Germinal center (tissue), 1 donor: ENCODE results near the gene SGO2.
"Not testable (repeated sequence)": the region's sequence is repeated elsewhere in the genome, so short reads cannot be mapped to it uniquely, and the experiment has no call there.

Experiments
- DNase-seq: peaks from one replicate; pipeline ENCODE4 v3.0.0; 2012; ENCODE audit warnings: mixed read lengths, low spot score

SGO2 gene

DNA sequence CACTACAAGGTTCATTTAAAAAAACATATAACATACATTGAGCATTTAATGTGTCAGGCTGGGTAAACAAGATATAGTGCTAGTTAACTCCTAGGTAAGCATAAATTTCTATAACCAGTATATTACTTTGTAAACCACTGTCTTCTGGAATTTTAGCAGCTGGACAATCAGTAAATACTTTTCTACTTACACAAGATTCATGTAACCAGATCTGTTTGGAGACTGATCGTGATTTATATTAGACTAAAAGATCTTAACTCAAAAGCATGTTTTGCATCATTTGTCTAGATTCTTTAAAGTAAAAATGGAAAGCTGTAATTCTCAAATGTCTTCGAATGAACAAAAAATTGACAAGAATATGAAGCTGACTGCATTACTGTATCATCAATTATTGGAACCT, 941 bp upstream of the SGO2 start:
- no peak for DNase-seq

DNA sequence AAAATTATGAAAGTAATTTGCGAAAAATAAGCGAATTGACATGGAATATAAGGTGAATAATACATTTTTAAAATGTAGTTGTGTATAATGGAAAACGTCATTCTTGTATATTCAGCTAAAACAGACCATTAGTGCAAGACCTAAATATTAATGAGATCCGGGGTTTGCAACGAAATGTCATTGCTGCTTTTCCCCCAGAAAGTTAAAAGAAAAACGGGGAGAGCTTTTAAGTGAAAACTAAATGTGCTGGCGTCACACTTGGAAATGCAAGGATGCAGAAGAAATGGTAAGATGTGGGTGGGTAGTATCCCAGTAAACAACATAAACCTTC, 491 bp upstream of the SGO2 start:
- DNase-seq, result no peak

DNA sequence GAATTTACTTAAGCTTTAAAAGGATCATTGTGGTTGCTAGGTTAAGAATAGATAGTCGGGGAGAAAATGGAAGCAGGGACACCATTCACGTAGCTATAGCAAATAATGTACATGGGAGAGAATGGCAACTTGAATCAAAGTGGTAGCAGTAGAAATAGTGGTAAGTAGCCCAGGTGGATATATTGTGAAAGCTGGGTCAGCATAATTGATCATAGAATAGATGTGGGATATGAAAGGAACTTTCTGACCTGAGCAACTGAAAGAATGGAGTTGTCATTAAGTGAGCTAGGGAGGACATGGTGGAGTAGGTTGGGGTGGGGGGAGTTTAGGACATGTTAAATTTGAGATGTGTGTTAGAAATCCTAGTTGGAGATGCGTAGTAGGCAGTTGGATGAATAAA, 2.2 kb downstream of the SGO2 start:
- no peak for DNase-seq

DNA sequence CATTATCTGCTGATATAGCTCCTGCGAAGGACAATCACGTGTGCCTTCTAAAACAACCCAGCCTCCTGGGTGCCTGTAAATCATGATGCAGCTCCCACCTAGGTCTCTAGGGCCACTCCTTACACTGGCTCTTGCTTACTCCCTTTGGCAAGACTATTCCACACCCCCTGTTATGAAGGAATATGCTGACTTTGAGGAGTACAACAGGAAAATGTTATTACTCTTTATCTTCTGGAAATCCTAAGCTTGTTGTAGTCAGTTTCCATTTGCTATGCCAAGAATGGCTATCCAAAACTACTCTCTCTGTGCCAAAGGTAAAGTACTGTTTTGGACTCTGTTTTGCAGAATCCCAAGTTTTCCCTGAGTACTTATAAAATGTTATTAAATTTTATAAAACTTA, 7.7 kb downstream of the SGO2 start:
- DNase-seq, result no peak

DNA sequence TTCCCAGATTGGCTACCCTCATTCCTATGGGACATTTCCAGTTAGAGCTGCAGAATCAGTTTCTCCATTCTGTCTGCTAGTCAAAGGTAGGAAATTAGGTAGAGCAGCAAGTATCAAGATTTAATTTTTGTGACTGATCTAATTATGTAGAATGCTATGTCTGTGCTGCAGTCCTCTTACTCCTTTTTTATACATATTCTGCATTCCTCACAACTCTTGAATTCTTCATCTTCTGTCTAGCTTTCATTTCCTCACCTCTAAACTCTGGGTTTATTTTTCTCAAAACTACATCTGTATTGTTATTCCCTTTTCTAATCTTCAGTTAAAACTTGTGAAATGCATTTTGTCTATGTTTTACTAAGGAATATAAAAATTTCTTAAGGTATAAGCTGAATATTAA, 8.6 kb downstream of the SGO2 start:
- DNase-seq, result no peak

DNA sequence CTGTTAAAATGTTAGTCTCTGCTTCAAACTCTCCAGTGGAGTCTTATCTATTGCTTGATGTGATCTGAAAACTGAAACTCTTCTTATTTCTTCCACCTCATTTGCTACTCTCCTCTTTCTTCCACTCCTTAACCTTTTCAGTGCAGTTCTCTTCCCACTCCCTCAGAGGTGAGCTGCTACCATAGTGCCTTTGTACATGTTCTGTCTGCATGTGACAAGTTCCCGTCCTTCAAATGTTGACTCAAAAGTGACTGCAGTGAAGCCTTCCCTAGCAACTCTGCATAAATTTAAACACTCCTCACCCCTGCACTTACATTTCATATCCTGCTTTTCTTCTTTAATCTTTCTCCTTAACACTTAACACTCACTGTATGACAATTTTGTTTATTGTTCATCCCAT, 12.1 kb downstream of the SGO2 start:
- no peak for DNase-seq

DNA sequence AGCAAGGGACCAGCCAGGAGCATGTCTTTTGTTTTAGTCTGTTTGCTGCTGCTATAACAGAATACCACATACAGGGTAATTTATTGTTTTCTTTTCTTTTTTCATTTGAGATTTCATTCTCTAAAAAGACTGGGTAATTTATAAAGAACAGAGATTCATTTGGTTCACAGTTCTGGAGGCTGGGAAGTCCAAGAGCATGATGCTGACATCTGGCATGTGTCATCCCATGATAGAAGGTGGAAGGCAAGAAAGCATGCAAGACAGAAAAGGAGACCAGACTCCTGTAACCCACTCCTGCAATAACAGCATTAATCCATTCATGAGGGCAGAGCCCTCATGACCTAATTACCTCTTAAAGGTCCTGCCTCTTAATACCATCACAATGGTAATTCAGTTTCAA, 14.8 kb downstream of the SGO2 start:
- no peak for DNase-seq

DNA sequence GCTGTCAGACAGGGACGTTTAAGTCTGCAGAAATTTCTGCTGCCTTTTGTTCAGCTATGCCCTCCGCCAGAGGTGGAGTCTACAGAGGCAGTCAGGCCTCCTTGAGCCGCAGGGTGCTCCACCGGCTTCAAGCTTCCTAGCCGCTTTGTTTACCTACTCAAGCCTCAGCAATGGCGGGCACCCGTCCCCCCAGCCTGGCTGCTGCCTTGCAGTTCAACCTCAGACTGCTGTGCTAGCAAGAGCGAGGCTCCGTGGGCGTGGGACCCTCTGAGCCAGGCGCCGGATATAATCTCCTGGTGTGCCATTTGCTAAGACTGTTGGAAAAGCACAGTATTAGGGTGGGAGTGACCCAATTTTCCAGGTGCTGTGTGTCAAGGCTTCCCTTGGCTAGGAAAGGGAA, 40.6 kb downstream of the SGO2 start:
- not testable (repeated sequence) for DNase-seq

DNA sequence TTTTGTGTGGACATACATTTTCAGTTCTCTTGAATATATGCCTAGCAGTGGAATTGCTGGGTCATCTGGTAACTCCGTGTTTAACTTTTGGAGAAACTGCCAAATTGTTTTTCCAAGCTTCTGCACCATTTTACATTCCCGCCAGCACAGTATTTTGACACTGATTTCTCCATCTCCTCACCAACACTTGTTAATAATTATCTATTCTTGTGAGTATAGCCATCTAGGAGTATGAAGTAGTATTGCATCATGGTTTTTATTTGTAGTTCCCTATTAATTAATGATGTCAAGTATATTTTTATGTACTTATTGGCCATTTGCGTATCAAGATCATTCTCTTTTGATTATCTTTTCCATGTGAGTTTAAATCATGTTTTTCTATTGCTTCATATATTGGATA, 41.9 kb downstream of the SGO2 start:
- no peak for DNase-seq

DNA sequence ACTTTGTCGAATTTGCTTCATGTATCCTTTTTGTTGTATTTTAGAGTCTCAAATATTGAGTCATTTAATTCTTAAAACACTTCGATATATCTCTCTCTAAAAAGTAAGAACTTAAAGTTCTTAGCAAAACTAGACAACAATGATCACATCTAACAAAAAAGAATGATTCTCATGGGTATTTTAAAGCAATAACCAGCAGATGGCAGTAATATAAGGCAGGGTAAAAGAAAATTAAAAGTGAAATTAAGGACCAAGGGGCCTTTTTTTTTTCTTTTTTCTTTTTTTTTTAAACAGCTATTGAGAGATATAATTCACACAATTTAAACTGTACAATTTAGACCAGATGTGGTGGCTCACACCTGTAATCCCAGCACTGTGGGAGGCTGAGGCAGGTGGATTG, 50.0 kb downstream of the SGO2 start:
- DNase-seq, result peak; percentile 11

DNA sequence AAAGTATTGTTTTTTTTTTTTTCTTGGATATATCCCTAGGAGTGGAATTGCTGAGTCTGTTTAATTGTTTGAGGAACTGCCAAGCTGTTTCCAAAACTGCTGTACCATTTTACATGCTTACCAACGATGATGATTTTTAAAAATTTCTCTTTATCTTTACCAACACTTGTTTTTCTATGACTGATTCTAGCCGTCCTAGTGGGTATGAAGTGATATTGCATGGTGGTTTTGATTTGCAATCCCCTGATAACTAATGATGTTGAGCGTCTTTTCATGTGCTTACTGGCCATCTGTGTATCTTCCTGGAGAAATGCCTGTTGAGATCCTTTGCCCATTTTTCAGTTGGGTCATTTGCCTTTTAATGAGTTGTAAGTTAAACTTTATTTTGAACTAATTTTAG, 51.0 kb downstream of the SGO2 start:
- no peak for DNase-seq

DNA sequence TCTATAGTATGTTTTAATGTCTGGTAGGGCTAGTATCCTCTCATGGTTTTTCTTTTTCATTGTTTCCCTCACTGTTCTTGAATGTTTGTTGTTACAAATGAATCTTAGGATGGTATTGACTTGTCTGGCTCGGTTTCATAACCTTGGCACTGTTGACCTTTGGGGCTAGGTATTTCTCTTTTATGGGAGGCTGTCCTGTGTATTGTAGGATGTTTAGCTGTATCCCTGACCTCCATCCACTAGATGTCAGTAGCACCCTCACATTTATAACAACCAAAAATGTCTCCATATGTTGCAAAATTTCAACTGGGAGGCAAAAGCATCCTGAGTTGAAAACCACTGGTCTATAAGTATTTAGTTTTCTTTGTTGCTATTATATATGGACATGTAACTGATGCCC, 52.8 kb downstream of the SGO2 start:
- no peak for DNase-seq

DNA sequence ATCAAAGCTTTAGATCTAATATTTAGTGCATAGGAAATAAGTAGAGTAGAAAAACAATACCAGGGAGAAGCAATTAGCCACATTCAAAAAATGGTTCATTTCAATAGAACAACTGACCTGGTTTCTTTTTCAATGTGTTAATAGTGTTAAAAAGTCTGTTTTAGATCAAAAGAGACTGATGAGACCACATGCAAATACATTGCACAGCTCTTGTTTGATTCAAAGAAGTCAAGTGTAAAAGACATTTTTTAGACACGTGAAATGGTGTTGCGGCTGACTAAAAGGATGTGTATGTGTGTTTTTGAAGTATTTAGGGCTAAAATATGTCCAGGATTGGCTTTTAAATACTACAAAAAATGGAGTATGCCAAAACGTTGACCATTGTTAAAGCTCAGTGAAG, 58.6 kb downstream of the SGO2 start:
- DNase-seq, result no peak

DNA sequence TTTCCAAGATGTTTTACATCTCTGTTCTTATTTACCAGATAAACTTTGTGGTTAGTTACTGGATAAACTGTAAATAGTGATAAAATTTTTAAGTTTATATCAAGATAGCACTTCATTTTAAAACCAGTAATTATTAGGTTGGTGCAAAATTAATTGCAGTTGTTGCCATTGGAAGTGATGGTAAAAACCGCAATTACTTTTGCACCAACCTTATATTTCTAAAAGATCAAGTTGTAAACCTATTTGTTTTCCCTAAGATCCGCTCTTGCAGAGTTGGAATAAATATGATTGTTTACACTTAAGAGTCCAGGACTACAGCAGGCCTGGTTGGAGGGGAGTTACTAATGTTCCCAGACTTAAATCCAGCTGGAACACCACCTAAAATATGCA, 59.3 kb downstream of the SGO2 start:
- DNase-seq, result no peak

DNA sequence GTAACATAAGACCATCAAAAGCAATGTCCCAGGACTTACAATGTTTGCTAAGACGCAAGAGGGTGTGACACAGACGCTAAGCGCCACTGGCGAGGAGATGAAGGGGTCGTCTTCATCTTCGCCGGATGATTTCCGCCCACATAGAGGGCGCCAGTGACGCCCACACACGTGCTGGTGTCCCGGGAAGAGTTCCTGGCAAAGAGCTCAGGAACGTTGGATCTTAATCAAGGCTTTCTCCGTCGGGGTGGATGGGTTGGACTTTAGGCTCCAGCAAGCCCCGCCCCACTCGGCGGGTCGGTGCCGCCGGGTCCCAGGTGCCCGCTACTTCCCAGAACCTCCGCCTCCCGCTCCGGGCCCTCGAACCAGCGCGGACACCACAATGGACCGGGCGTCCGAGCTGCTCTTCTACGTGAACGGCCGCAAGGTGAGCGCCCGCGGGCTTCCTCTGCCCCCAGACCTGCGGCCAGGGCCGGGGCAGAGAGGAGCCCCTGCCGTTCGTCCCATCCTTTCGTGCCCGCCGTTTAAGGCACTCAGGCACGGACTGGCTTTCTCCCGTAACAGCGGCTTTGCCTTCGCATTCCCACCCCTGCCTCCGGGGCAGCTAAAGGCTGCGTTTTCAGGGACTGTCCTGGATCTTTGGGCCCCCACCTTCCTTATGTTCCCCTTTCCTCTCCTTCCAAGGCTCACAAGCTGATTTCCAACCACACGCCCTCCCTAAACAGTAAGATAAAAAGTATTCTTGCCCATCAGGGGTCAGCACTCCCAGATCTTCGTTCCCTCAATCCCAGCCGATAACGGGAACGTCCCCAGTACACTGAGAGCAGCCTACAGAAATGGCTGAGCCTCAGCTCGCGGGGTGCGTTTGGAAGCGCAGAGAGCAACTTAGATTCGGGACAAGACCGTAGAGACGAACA, 60.0 kb downstream of the SGO2 start, which contains the start of gene AOX1:
TSS of gene AOX1 (plus strand) at position 285 of the 914 bp plus-strand sequence. CDS start at position 380, 95 bp downstream.
- DNase-seq, result peak; percentile 38

DNA sequence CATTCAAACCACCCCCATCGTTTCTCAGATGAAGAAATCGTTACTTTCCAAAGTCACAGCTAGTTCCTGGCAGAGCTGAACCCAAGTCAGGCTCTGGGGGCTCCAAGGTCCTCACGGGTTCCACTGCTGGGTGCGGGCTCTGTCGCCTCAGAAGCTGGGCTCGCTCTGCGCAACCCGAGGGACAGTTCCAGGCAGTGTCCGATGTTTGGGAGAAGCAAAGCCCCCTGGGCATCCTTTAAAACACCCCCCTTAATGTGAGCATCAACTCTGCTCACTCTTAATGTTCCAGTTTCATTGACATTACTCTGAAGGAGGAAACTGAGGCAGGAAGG, 60.6 kb downstream of the SGO2 start:
- peak; percentile 2 for DNase-seq

DNA sequence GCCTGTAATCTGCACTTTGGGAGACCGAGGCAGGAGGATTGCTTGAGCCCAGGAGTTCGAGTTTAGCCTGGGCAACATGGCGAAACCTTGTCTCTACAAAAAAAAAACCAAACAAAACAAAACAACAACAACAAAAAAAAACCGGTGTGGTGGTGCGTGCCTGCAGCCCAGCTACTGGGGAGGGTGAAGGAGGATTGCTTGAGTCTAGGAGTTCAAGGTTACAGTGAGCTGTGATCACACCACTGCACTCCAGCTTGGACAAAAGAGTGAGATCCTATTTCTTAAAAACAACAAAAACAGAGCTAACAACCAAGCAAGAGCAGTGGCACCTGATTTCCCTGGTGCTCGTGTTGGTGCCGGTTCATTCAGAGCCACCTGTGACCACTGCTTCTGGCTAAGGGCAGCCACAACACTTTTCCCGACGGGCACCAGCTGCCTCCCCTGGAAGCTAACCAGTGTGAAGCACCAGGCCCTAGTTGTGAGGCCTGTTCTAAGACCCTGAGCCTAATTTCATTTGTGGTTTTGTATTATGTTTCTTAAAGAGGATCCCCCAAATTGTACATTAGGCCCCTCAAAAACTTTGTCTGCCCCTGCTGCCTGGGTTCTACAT, 61.1 kb downstream of the SGO2 start:
- DNase-seq, result no peak

DNA sequence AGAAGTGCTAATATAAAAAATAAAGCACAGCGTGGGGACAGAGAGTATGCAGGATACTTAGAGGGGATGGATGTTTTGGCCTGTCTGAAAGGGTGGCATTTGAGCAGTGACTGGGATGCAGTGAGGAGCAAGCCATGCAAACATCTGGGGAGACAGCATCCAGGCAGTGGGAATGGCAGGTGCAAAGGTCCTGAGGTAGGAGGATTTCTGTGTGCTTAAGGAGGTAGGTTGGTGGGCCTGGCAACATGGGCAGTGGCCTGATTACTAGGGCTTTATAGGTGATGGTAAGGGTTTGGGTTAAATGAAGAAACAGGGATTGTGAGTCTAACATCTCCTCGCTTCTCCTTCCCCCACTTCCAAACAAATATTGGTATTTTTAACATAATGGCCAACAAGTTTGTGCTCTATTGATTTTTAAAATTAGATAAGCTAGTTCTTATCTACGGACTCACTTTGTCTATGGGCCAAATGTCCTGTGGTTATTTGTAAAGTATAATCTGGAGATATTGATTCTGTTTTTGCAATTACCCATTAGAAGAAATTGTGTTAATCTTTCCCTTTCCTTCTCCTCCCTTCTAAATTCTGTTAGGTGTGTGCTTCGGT, 62.2 kb downstream of the SGO2 start:
- DNase-seq, result no peak

DNA sequence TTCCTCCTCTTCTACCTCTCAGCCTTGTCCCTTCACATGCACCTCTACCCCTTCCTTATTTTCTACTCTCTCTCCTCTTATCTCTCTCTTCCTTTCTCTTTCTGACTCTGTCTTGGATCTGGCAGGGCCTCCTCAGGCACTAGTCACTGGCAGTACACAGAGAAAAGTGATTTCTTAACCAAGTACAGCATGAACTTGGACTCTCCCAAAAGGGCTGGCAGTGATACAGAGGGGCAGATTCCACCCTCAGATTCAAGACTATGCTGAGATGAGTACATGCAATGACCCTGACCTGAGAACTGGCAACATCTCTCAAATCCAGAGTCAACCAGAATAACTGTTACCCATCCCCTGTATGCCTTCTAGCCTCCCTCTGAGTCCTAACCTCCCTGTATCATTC, 64.1 kb downstream of the SGO2 start:
- no peak for DNase-seq

DNA sequence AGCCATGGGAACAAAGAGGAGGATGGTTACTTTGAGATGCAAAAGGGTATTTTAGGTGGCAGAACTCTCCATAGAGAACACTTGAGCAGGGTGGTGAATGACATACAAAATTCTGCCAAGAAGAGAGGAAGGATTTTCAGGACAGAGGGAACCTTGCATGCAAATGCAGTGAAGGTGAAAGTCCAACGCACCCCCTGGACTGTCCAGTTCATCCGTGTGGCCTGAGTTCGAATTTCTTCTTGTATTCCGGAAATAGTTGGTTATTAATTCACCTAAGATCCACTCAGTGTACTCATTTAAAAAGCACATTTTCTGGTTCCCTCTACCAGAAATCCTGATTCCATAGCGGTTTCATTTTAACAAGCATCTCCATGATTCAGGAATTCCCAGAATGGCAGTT, 65.3 kb downstream of the SGO2 start:
- DNase-seq, result no peak

DNA sequence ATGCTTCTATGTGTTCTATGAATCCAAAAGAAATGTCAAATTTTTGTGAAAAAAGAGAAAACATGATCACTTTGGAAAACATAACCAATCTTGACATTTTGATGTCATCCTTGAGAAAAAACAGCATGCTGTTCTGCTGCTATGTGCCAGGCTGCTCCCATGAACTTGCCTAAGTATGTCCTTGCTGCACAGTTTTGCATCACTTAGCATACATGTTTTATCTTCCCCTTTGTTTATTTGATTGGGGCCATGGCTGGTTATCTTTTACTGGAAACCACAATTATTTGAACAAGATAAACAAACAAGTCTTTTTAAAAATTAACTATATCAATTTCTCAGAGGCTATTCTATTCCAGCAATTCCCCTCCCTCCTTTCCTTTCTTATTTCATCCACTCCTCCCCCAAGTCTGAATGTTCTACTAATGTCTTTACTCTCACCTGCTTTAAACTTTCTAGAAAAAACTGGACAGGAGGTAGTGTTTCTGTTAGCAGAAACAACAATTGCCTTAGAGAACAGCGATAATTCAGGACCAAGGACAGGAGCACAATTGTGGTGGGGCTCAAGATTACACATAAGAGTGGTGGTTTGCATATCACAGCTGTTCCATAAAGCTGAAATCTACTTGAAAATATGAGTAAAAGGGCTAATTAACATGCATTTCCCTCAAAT, 66.5 kb downstream of the SGO2 start:
- no peak for DNase-seq

DNA sequence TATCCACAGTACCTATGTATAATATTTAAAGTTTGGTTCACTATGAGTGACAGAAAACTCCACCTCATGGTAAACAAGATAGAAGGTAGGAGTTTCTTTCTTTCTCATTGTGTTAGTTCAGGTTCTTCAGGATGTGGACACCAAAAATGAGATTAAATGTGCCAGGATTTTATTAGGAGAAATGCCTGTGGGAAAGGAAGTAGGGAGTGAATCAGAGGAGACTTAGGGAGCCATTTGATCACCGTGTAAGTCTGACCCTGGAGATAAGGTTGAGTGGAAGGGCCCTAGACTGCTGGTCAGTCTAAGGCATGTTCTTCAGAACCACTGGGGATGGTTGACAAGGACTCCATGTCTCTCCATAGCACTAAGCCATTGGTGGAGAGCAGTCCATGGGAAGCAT, 67.9 kb downstream of the SGO2 start:
- no peak for DNase-seq

DNA sequence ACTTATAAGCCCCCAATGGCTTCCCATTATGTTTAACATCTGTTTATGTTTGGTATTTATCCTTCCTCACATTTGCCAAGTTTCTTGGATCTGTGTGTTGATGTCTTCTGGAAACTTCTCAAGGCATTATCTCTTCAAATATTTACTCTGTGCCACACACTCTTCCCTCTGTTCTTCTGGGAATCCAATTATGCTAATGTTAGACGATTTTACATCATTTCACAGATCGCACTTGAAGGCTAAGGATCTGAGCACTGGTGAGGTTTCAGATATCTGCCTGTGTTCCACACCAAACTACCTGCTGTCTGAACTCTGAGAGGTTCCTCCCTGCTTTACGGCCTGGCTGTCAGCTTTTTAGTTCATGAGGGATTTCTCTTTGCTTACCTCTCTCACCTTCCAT, 69.9 kb downstream of the SGO2 start:
- DNase-seq, result no peak
